Measurements from ENCODE around the gene BMP6. TPM values are rescaled to one million over a fixed set of nuclear protein-coding genes. Genes with fewer than 3 reads are reported as not detected.
"Not testable (repeated sequence)": the region's sequence is repeated elsewhere in the genome, so short reads cannot be mapped to it uniquely, and the experiment has no call there.

The BMP6 gene
- total RNA-seq, 2 experiments from 2014 or later: 0.14 to 0.27 TPM

- H3K4me1 Mint-ChIP-seq; H3K27me3 Mint-ChIP-seq; H3K4me3 Mint-ChIP-seq; intact Hi-C loops (cut with DNase I, micrococcal nuclease); H3K9me3 Mint-ChIP-seq (ENCODE audit: low read depth); ATAC-seq; DNase-seq; H3K36me3 Mint-ChIP-seq (ENCODE audit: low read depth); H3K27ac Mint-ChIP-seq; POLR2A ChIA-PET: not testable (repeated sequence)
- CTCF ChIA-PET: interaction anchor here (0.6 to 1.2 kb wide), 2 partner anchors 25 to 182 kb away, joined by 3 read pairs; no protein-coding TSS in a partner anchor
Observed at GRCh38 chr6:7817184-7817583, 91.3 kb downstream of the BMP6 start.

- ATAC-seq (no peak), DNase-seq (no peak)
- ChIA-PET CTCF (no interaction called here), POLR2A (no interaction called here)
- no peak overlapping the region for H3K4me3 Mint-ChIP-seq
- no peaks in the 10 kb centered on the region for H3K9me3 Mint-ChIP-seq (ENCODE audit: low read depth)
- no peaks in the 10 kb centered on the region for H3K4me1 Mint-ChIP-seq
- intact Hi-C loops (cut with DNase I, micrococcal nuclease): no loop called here
- no peaks in the 10 kb centered on the region for H3K36me3 Mint-ChIP-seq (ENCODE audit: low read depth)
- H3K27me3 Mint-ChIP-seq: peaks cover 9% of the 10 kb centered on the region
- no peak overlapping the region for H3K27ac Mint-ChIP-seq
Observed at GRCh38 chr6:7818257-7819214, 92.6 kb downstream of the BMP6 start.

- ChIA-PET POLR2A (no interaction called here), CTCF (no interaction called here)
- H3K36me3 Mint-ChIP-seq (ENCODE audit: low read depth): no peaks in the 10 kb centered on the region
- H3K27ac Mint-ChIP-seq: no peak overlapping the region
- DNase-seq (no peak), ATAC-seq (no peak)
- H3K9me3 Mint-ChIP-seq (ENCODE audit: low read depth): no peaks in the 10 kb centered on the region
- no peaks in the 10 kb centered on the region for H3K4me1 Mint-ChIP-seq
- peaks cover 13% of the 10 kb centered on the region for H3K27me3 Mint-ChIP-seq
- intact Hi-C loops (cut with DNase I, micrococcal nuclease): no loop called here
- no peak overlapping the region for H3K4me3 Mint-ChIP-seq
Observed at GRCh38 chr6:7819431-7820015, 93.6 kb downstream of the BMP6 start.

GRCh38 chr6:7820288-7820835 is 94.5 kb downstream of the BMP6 start:
- H3K27me3 Mint-ChIP-seq: peaks cover 14% of the 10 kb centered on the region
- intact Hi-C loops (cut with DNase I, micrococcal nuclease): no loop called here
- H3K4me1 Mint-ChIP-seq: no peaks in the 10 kb centered on the region
- DNase-seq: no peak
- no peak for ATAC-seq
- H3K27ac Mint-ChIP-seq: no peak overlapping the region
- H3K9me3 Mint-ChIP-seq (ENCODE audit: low read depth): no peaks in the 10 kb centered on the region
- CTCF ChIA-PET: interaction anchor here (0.7 kb wide), 1 partner anchor 10 kb away, joined by 3 read pairs; no protein-coding TSS in a partner anchor
- H3K4me3 Mint-ChIP-seq: no peak overlapping the region
- no peaks in the 10 kb centered on the region for H3K36me3 Mint-ChIP-seq (ENCODE audit: low read depth)
- POLR2A ChIA-PET: no interaction called here

GRCh38 chr6:7821426-7821825 is 95.5 kb downstream of the BMP6 start:
- ATAC-seq (no peak), DNase-seq (no peak)
- Mint-ChIP-seq H3K9me3 (ENCODE audit: low read depth) (no peaks in the 10 kb centered on the region), H3K4me1 (no peaks in the 10 kb centered on the region), H3K27me3 (peaks cover 14% of the 10 kb centered on the region), H3K36me3 (ENCODE audit: low read depth) (no peaks in the 10 kb centered on the region), H3K27ac (no peak overlapping the region), H3K4me3 (no peak overlapping the region)
- intact Hi-C loops (cut with DNase I, micrococcal nuclease): no loop called here
- ChIA-PET CTCF (no interaction called here), POLR2A (no interaction called here)

GRCh38 chr6:7823552-7823951 is 97.7 kb downstream of the BMP6 start:
- Mint-ChIP-seq H3K9me3 (ENCODE audit: low read depth) (no peaks in the 10 kb centered on the region), H3K36me3 (ENCODE audit: low read depth) (no peaks in the 10 kb centered on the region), H3K27ac (no peak overlapping the region), H3K4me3 (no peak overlapping the region), H3K27me3 (peaks cover 11% of the 10 kb centered on the region), H3K4me1 (no peaks in the 10 kb centered on the region)
- POLR2A ChIA-PET: no interaction called here
- intact Hi-C loops (cut with DNase I, micrococcal nuclease): no loop called here
- no peak for ATAC-seq
- DNase-seq: no peak
- CTCF ChIA-PET: interaction anchor here (0.7 kb wide), 1 partner anchor 13 kb away, joined by 4 read pairs; no protein-coding TSS in a partner anchor

GRCh38 chr6:7825986-7826385 is 100.1 kb downstream of the BMP6 start:
- no peak overlapping the region for H3K27ac Mint-ChIP-seq
- intact Hi-C loops (cut with DNase I, micrococcal nuclease): no loop called here
- peaks cover 9% of the 10 kb centered on the region for H3K27me3 Mint-ChIP-seq
- H3K4me3 Mint-ChIP-seq: no peak overlapping the region
- no peaks in the 10 kb centered on the region for H3K4me1 Mint-ChIP-seq
- ATAC-seq (no peak), DNase-seq (no peak)
- H3K36me3 Mint-ChIP-seq (ENCODE audit: low read depth): no peaks in the 10 kb centered on the region
- POLR2A ChIA-PET: no interaction called here
- CTCF ChIA-PET: no interaction called here
- H3K9me3 Mint-ChIP-seq (ENCODE audit: low read depth): no peaks in the 10 kb centered on the region

GRCh38 chr6:7827142-7827541 is 101.2 kb downstream of the BMP6 start:
- ATAC-seq: no peak
- Mint-ChIP-seq H3K36me3 (ENCODE audit: low read depth) (no peaks in the 10 kb centered on the region), H3K9me3 (ENCODE audit: low read depth) (no peaks in the 10 kb centered on the region), H3K4me1 (no peaks in the 10 kb centered on the region), H3K27ac (no peak overlapping the region), H3K27me3 (peaks cover 14% of the 10 kb centered on the region), H3K4me3 (no peak overlapping the region)
- CTCF ChIA-PET: interaction anchor here (0.7 kb wide), 1 partner anchor 39 kb away, joined by 3 read pairs; no protein-coding TSS in a partner anchor
- no peak for DNase-seq
- POLR2A ChIA-PET: no interaction called here
- intact Hi-C loops (cut with DNase I, micrococcal nuclease): no loop called here

- H3K4me3 Mint-ChIP-seq: no peak overlapping the region
- no peaks in the 10 kb centered on the region for H3K4me1 Mint-ChIP-seq
- POLR2A ChIA-PET: no interaction called here
- CTCF ChIA-PET: no interaction called here
- intact Hi-C loops (cut with DNase I, micrococcal nuclease): no loop called here
- no peak overlapping the region for H3K27ac Mint-ChIP-seq
- H3K36me3 Mint-ChIP-seq (ENCODE audit: low read depth): no peaks in the 10 kb centered on the region
- H3K9me3 Mint-ChIP-seq (ENCODE audit: low read depth): no peaks in the 10 kb centered on the region
- peaks cover 12% of the 10 kb centered on the region for H3K27me3 Mint-ChIP-seq
- DNase-seq: no peak
- no peak for ATAC-seq
Observed at GRCh38 chr6:7828124-7828523, 102.2 kb downstream of the BMP6 start.

- Mint-ChIP-seq H3K9me3 (ENCODE audit: low read depth) (no peaks in the 10 kb centered on the region), H3K36me3 (ENCODE audit: low read depth) (no peaks in the 10 kb centered on the region), H3K27ac (no peak overlapping the region), H3K4me3 (no peak overlapping the region), H3K4me1 (no peaks in the 10 kb centered on the region), H3K27me3 (peaks cover 8% of the 10 kb centered on the region)
- intact Hi-C loops (cut with DNase I, micrococcal nuclease): no loop called here
- CTCF ChIA-PET: no interaction called here
- ATAC-seq (no peak), DNase-seq (no peak)
- POLR2A ChIA-PET: no interaction called here
Observed at GRCh38 chr6:7832904-7833750, 107.2 kb downstream of the BMP6 start.

- H3K27me3 Mint-ChIP-seq: peaks cover 8% of the 10 kb centered on the region
- H3K36me3 Mint-ChIP-seq (ENCODE audit: low read depth): no peaks in the 10 kb centered on the region
- H3K27ac Mint-ChIP-seq: no peak overlapping the region
- no peaks in the 10 kb centered on the region for H3K9me3 Mint-ChIP-seq (ENCODE audit: low read depth)
- no peak for ATAC-seq
- CTCF ChIA-PET: no interaction called here
- intact Hi-C loops (cut with DNase I, micrococcal nuclease): no loop called here
- no peak overlapping the region for H3K4me3 Mint-ChIP-seq
- DNase-seq: no peak
- POLR2A ChIA-PET: no interaction called here
- no peaks in the 10 kb centered on the region for H3K4me1 Mint-ChIP-seq
Observed at GRCh38 chr6:7833751-7834070, 107.8 kb downstream of the BMP6 start.

Measured in activated CD4-positive, alpha-beta T cell treated with anti-CD3 and anti-CD28 coated beads for 36 hours (primary cell).